Measurements from ENCODE around the gene FBXO42. TPM values are rescaled to one million over a fixed set of nuclear protein-coding genes. Genes with fewer than 3 reads are reported as not detected.

Gene FBXO42
- total and polyA plus RNA-seq, 2 experiments from 2014 or later, result 6.0 to 20.7 TPM

- no peaks in the 10 kb centered on the region for H3K4me1 Mint-ChIP-seq
- Histone ChIP-seq H3K27me3 (ENCODE audit: insufficient read depth) (no peaks in the 10 kb centered on the region), H3F3A (replicated peaks; ENCODE audit: low read depth) (no peaks in the 10 kb centered on the region), H3K4me2 (no peak overlapping the region), H4K20me1 (replicated peaks; ENCODE audit: insufficient read depth) (no peaks in the 10 kb centered on the region), H3K4me3 (no peak overlapping the region), H3K79me2 (replicated peaks; ENCODE audit: insufficient read depth) (no peaks in the 10 kb centered on the region), H3K36me3 (ENCODE audit: insufficient read depth) (no peaks in the 10 kb centered on the region; the same call in 1 of the 2 replicates), H3K27ac (ENCODE audit: low read depth) (no peak overlapping the region), H2AFZ (no peak overlapping the region), H3K9me2 (ENCODE audit: insufficient read depth) (no peaks in the 10 kb centered on the region), H3K4me1 (ENCODE audit: insufficient read depth) (no peaks in the 10 kb centered on the region)
- no peaks in the 10 kb centered on the region for H3K27me3 Mint-ChIP-seq (ENCODE audit: insufficient read depth, low read depth, poor library complexity)
- no peak for TF ChIP-seq CREB1 (CRISPR knock-in tag; IDR thresholded peaks at IDR 0.05; ENCODE audit: low read depth)
- no peak for TF ChIP-seq POLR2AphosphoS5 (IDR thresholded peaks at IDR 0.05; ENCODE audit: low read depth)
- no peak for TF ChIP-seq JUNB (IDR thresholded peaks at IDR 0.05; ENCODE audit: unreplicated experiment)
- no peak for TF ChIP-seq REST (IDR thresholded peaks at IDR 0.05; ENCODE audit: unreplicated experiment)
- no peak for TF ChIP-seq ZNF462 (CRISPR knock-in tag; IDR thresholded peaks at IDR 0.05)
- ATAC-seq, result no peak
- H3K4me3 Mint-ChIP-seq, result no peak overlapping the region
- no peak for DNase-seq (ENCODE audit: low spot score)
- H3K27ac Mint-ChIP-seq, result no peak overlapping the region
- no peaks in the 10 kb centered on the region; the same call in 2 of the 3 replicates for H3K9me3 Mint-ChIP-seq
- peaks cover 38% of the 10 kb centered on the region for H3K36me3 Mint-ChIP-seq (ENCODE audit: low read depth)
These were observed 155.4 kb downstream of the FBXO42 start for GRCh38 chr1:16196874-16197273.

Small RNA genes within 50 kb of the gene (small RNA-seq; reads per million reads assigned to genes)
- gene MT1XP1 (ENCODE audit: low replicate concordance), result not detected

Other genes with a start within 250 kb of the FBXO42 start
- 35.0 and 51.2 TPM in 2 replicates for gene EPHA2, start 196.4 kb downstream of the FBXO42 start, total RNA-seq (2014; rRNA removed; shearing (Covaris generic))
- 7.5 and 8.5 TPM in 2 replicates for gene EPHA2, start 196.4 kb downstream of the FBXO42 start, polyA plus RNA-seq (2016; fragmentation: Nextera tagmentation; extraction: Ambion mirVana)
- 37.5 and 46.4 TPM in 2 replicates for gene ARHGEF19, start 139.8 kb downstream of the FBXO42 start, total RNA-seq (2014; rRNA removed; shearing (Covaris generic))
- 19.5 and 22.5 TPM in 2 replicates for gene ARHGEF19, start 139.8 kb downstream of the FBXO42 start, polyA plus RNA-seq (2016; fragmentation: Nextera tagmentation; extraction: Ambion mirVana)
- 1.6 and 1.8 TPM in 2 replicates for gene CPLANE2, start 115.3 kb downstream of the FBXO42 start, total RNA-seq (2014; rRNA removed; shearing (Covaris generic))
- 0.44 and 1.1 TPM in 2 replicates for gene CPLANE2, start 115.3 kb downstream of the FBXO42 start, polyA plus RNA-seq (2016; fragmentation: Nextera tagmentation; extraction: Ambion mirVana)
- 70.9 and 73.9 TPM in 2 replicates for gene SZRD1, start 14.8 kb upstream of the FBXO42 start, total RNA-seq (2014; rRNA removed; shearing (Covaris generic))
- gene SZRD1, start 14.8 kb upstream of the FBXO42 start, polyA plus RNA-seq (2016; fragmentation: Nextera tagmentation; extraction: Ambion mirVana), result 32.5 and 33.6 TPM in 2 replicates
- gene SPATA21, start 84.9 kb upstream of the FBXO42 start, total RNA-seq (2014; rRNA removed; shearing (Covaris generic)), result 2.6 TPM in 1 of 2 replicates, not detected in the other
- not detected in 2 replicates for gene SPATA21, start 84.9 kb upstream of the FBXO42 start, polyA plus RNA-seq (2016; fragmentation: Nextera tagmentation; extraction: Ambion mirVana)
- gene NECAP2, start 88.2 kb upstream of the FBXO42 start, total RNA-seq (2014; rRNA removed; shearing (Covaris generic)), result 28.9 and 32.9 TPM in 2 replicates
- gene NECAP2, start 88.2 kb upstream of the FBXO42 start, polyA plus RNA-seq (2016; fragmentation: Nextera tagmentation; extraction: Ambion mirVana), result 16.9 and 20.2 TPM in 2 replicates
- under 0.01 TPM in 1 of 2 replicates, not detected in the other for gene RNU1-1, start 161.8 kb upstream of the FBXO42 start, total RNA-seq (2014; rRNA removed; shearing (Covaris generic))
- gene RNU1-1, start 161.8 kb upstream of the FBXO42 start, polyA plus RNA-seq (2016; fragmentation: Nextera tagmentation; extraction: Ambion mirVana), result not detected in 2 replicates